GM19239 (cell line): ENCODE measurements around the gene KDR.

ENCODE experiments used
- DNase-seq: peaks from one replicate; pipeline ENCODE4 v3.0.0; 2011; ENCODE audit warnings: low spot score; ENCODE audit not compliant: insufficient read length
- FAIRE-seq: peaks from 2 replicates; lab custom pipeline; 2011; peaks lifted over from hg19 to GRCh38; lab: Jason Lieb, UNC

KDR gene

DNA sequence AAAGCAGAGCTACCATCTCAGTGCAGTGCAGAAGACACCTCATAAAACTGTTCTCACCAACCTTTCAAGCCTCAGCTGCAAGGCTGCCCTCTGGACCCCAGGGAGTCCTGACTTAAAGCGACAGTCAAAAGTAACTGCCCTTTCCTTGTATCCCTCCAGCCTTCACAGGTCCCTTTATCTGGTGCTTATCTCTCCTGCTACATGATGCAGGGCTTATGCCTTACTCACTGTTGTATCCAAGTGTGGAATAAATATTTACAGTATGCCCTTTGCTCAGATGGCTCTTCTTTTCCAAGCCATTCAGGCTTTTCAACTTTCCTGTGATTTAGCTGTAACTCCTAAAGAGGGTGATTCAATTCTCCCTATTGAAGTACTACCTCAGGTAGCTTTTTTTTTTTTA, 92.6 kb downstream of the KDR start:
- DNase-seq (no peak), FAIRE-seq (no peak)

DNA sequence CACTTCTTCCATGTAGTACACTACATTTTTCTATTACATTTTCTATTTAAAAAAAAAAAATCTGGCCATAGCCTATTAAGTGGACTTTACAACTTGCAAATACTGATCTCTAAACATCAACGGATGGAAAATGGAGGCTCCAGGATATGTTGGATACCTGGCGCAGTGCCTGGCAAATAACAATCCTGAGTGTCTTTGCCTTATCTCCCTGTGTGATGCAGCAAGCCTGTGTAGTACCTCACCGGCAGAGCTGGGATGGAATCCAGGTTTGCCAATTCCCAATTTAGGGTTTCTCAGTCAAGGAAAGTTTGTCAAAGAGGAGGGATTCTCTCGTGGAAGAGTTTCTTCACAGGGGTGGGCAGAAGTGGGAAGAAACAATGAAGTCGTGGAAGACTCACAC, 93.2 kb downstream of the KDR start:
- DNase-seq, result no peak
- FAIRE-seq, result no peak

DNA sequence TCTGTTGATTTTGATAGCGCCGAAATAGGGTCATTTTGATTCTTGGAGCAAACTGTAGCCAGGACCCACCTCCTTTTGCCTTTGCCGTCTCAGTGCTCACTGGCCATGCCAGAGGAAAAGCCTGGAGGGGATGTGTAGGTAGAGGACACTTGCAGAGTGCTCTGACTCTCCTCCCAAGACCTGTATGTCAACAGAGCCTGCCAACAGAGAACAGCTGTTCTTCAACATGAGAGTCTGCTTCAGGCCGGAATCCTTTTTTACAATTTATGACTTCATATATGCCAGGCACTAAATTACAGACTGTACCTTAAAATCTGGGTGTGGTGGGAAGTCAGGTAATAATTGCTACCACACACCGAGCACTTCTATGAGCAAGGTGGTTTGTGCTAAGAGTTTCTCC, 94.2 kb downstream of the KDR start:
- DNase-seq, result no peak
- FAIRE-seq, result no peak

DNA sequence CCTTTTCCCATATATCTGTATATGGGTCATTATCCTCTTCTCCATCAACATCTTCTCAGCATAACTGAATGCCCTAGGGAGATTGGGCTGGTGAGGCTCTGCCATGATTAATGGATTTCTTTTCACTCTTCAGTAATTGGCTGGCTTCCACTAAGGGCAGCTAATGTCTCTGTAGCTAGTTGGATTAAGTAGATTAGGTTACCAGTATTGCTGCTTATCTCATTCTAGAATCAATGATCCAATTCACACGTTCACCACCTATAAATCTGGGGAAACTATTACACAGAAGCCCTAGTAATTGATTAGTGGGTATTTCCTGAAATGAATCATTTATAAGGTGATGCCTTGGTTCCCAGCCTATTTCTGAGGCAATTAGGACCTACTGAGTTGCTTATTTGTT, 94.8 kb downstream of the KDR start:
- FAIRE-seq (no peak), DNase-seq (no peak)

DNA sequence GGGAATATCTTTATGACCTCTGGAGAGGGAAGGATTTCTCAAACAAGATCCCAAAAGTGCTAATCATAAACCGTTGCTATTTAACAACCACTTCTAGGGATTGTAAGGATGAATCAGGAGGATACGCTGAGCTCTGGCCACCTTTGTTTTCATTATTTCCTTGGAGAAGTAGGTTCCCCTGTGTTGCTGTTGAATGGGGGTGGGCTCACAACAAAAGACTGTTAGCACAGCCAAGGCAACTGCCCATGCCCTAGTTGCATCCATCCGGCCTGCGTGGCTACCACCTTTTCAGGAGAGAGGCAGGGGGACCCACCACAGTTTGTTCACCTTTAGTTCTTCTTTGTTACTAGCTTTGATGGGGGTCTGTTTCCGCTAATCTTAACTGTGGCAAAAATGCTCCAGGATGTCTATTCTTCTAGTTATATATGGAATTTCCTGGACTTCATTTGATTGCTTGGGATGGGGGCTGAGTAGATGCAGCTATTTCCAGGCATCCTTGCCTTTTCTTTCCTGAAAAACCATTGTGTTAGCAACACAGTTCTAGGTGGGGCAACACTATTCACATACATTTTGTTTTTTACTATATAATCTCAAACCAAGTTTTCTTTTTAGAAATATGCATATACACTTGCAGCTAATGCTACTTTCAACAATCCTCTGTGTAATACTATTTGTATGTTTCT, 95.4 kb downstream of the KDR start:
- FAIRE-seq (no peak), DNase-seq (no peak)

DNA sequence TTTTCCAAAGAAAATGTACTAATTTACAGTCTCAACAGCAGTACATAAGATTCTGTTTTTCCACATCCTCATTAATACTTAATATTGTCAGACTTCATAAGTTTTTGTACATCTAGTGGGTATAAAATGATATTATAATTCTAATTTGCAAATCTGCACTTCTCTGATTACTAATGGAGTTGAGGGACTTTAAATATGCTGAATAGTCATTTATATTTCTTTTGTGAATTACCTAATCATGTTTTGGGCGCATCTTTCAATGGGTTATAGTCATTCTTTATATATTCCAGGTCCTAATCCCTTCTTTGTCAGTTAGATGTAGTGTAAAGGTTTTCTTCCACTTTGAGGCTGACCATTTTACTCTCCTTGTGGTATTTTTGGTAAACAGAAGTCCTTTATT, 96.1 kb downstream of the KDR start:
- DNase-seq (no peak), FAIRE-seq (no peak)
